PC-3 (cell line): Measurements from ENCODE around the gene LPAR1. TPM values are rescaled to one million over a fixed set of nuclear protein-coding genes. Genes with fewer than 3 reads are reported as not detected.
"Not testable (repeated sequence)": the region's sequence is repeated elsewhere in the genome, so short reads cannot be mapped to it uniquely, and the experiment has no call there.

Experiments
- ATAC-seq: fragments of 200-7000 bp; cut with Tn5 transposase; 2 replicates; pipeline ENCODE4 v1.9.1; 2020; ENCODE audit warnings: mild to moderate bottlenecking, moderate library complexity
- BruUV-seq: library from RNA; stranded (reverse); fragments of 400-500 nt; replicated peaks from 2 replicates; lab custom pipeline; 2021; lab: Mats Ljungman, UMichigan
- CTCF ChIA-PET: fragments of 300-600 bp; sonication (Branson Sonifier 250); formaldehyde crosslinking; loops from one replicate; lab custom pipeline; 2022; ENCODE audit warnings: antibody characterized with exemption; lab: Charles Lee
- POLR2A ChIA-PET: fragments of 300-600 bp; sonication (Branson Sonifier 250); formaldehyde crosslinking; loops from one replicate; lab custom pipeline; 2022; ENCODE audit warnings: antibody characterized with exemption; ENCODE audit not compliant: unreplicated experiment; lab: Charles Lee
- DNase-seq: peaks from one replicate; pipeline ENCODE4 v3.0.0-alpha.2; 2015
- H2AFZ ChIP-seq: fragments of 300-600 bp; sonication (generic); 2 replicates; pipeline ENCODE4 v1.6.0; 2016; ENCODE audit warnings: antibody characterized with exemption, low read length
- H3F3A ChIP-seq: fragments of 300-600 bp; sonication (generic); one replicate; pipeline ENCODE4 v1.6.0; 2017; ENCODE audit warnings: antibody characterized with exemption, low read length, control low read depth, mild to moderate bottlenecking; ENCODE audit not compliant: unreplicated experiment
- H3K27ac ChIP-seq: fragments of 300-600 bp; sonication (generic); 2 replicates; pipeline ENCODE4 v1.5.1; 2016; ENCODE audit warnings: mild to moderate bottlenecking, low read length
- H3K27me3 ChIP-seq: fragments of 300-600 bp; sonication (generic); 2 replicates; pipeline ENCODE4 v1.6.1; 2016; ENCODE audit warnings: low read length, mixed read lengths
- H3K36me3 ChIP-seq: fragments of 300-600 bp; sonication (generic); 2 replicates; pipeline ENCODE4 v1.6.1; 2016; ENCODE audit warnings: low read depth, mixed run types, low read length, mixed read lengths
- H3K4me1 ChIP-seq: fragments of 300-600 bp; sonication (generic); 2 replicates; pipeline ENCODE4 v1.5.1; 2016; ENCODE audit warnings: low read length; ENCODE audit not compliant: insufficient read depth
- H3K4me2 ChIP-seq: fragments of 300-600 bp; sonication (generic); 2 replicates; pipeline ENCODE4 v1.6.0; 2016; ENCODE audit warnings: low read length
- H3K4me3 ChIP-seq: fragments of 300-600 bp; sonication (generic); 2 replicates; pipeline ENCODE4 v1.5.1; 2016; ENCODE audit warnings: mild to moderate bottlenecking, low read length, mixed read lengths
- H3K79me2 ChIP-seq: fragments of 300-600 bp; sonication (generic); 2 replicates; pipeline ENCODE4 v1.6.1; 2017; ENCODE audit warnings: low read length, mixed read lengths
- H3K9ac ChIP-seq: fragments of 300-600 bp; sonication (generic); 2 replicates; pipeline ENCODE4 v1.6.0; 2016; ENCODE audit warnings: mild to moderate bottlenecking, low read length
- H3K9me2 ChIP-seq: fragments of 300-600 bp; sonication (generic); replicated peaks from 2 replicates; pipeline ENCODE4 v1.6.1; 2016; ENCODE audit warnings: mixed run types, low read length, mixed read lengths
- H3K9me3 ChIP-seq: fragments of 300-600 bp; sonication (generic); 2 replicates; pipeline ENCODE4 v1.6.1; 2016; ENCODE audit warnings: low read length, mixed read lengths
- H4K20me1 ChIP-seq: fragments of 300-600 bp; sonication (generic); 2 replicates; pipeline ENCODE4 v1.6.1; 2016; ENCODE audit warnings: low read length, mixed read lengths
- CTCF ChIP-seq: fragments of 300-600 bp; sonication (generic); conservative IDR thresholded peaks from 2 replicates; pipeline ENCODE4 v1.5.1; 2017; ENCODE audit warnings: antibody characterized with exemption, low read depth, mild to moderate bottlenecking, low read length
- EZH2 ChIP-seq: fragments of 300-600 bp; sonication (generic); IDR thresholded peaks from one replicate; pipeline ENCODE4 v1.6.1; 2017; ENCODE audit warnings: antibody characterized with exemption, mild to moderate bottlenecking, low read length; ENCODE audit not compliant: unreplicated experiment
- EZH2phosphoT487 ChIP-seq: fragments of 300-600 bp; sonication (generic); IDR thresholded peaks from 2 replicates; pipeline ENCODE4 v1.6.1; 2018; ENCODE audit warnings: mild to moderate bottlenecking, antibody characterized with exemption, low read length, borderline replicate concordance
- intact Hi-C: fragments of 100-400 bp; cut with micrococcal nuclease; formaldehyde crosslinking; loops from 2 replicates; pipeline ENCODE4 v1.9.0; 2023
- total RNA-seq: library from RNA; depleted of rRNA; stranded (reverse); fragments of >200 nt; gene quantifications from 2 replicates; pipeline ENCODE4 v1.2.3, GENCODE V29; 2014

Gene LPAR1
- total RNA-seq, 1 experiment from 2014 or later: 67.9 TPM

GRCh38 chr9:110864011-110864410, 174.3 kb downstream of the LPAR1 start:
- no peaks in the 10 kb centered on the region for H3K27me3 ChIP-seq
- no peak overlapping the region for H3K9ac ChIP-seq
- H3K4me3 ChIP-seq: no peak overlapping the region
- no peaks in the 10 kb centered on the region for H3K4me1 ChIP-seq
- H4K20me1 ChIP-seq: no peaks in the 10 kb centered on the region
- intact Hi-C loops: no loop called here
- DNase-seq (no peak), ATAC-seq (no peak)
- no peaks in the 10 kb centered on the region for H3K9me2 ChIP-seq
- no peak overlapping the region for H3K4me2 ChIP-seq
- H2AFZ ChIP-seq: no peak overlapping the region
- POLR2A ChIA-PET: no interaction called here
- no peak overlapping the region for H3K27ac ChIP-seq
- no peaks in the 10 kb centered on the region for H3F3A ChIP-seq
- TF ChIP-seq CTCF (no peak), EZH2 (no peak), EZH2phosphoT487 (no peak)
- CTCF ChIA-PET: no interaction called here
- H3K36me3 ChIP-seq: peaks cover 12% of the 10 kb centered on the region
- no TSS peak for BruUV-seq
- H3K9me3 ChIP-seq: 0 out of 2 replicates have a peak, but pooled peaks cover 7% of the 10 kb centered on the region
- H3K79me2 ChIP-seq: no peaks in the 10 kb centered on the region

DNA sequence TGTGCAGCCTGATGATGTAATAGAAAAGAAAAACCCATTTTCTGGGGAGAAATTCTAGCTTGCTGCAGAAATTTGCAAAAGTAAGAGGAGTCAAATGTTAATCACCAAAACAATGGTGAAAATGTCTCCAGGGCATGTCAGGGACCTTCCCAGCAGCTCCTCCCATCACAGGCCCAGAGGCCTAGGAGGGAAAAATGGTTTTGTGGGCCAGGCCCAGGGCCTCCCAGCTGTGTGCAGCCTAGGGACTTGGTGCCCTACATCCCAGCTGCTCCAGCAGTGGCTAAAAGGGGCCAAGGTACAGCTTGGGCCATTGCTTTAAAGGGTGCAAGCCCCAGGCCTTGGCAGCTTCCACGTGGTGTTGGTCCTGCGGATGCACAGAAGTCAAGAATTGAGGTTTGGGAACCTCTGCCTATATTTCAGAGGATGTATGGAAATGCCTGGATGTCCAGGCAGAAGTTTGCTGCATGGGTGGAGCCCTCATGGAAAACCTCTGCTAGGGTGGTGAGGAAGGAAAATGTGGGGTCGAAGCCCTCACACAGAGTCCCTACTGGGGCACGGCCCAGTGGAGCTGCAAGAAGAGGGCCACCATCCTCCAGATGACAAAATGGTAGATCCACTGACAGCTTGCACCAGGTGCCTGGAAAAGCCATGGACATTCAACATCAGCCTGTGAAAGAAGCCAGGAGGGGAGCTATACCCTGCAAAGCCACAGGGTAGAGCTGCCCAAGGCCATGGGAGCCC, 176.7 kb downstream of the LPAR1 start:
- H3K36me3 ChIP-seq: peaks cover 12% of the 10 kb centered on the region
- H2AFZ ChIP-seq, H3K4me3 ChIP-seq, H4K20me1 ChIP-seq, H3K9ac ChIP-seq, intact Hi-C loops, BruUV-seq, POLR2A ChIA-PET, H3K27me3 ChIP-seq, H3K9me2 ChIP-seq, H3K4me1 ChIP-seq, H3K79me2 ChIP-seq, H3K27ac ChIP-seq, CTCF ChIA-PET, H3K9me3 ChIP-seq, ATAC-seq, H3K4me2 ChIP-seq, DNase-seq, H3F3A ChIP-seq: not testable (repeated sequence)

GRCh38 chr9:110856772-110857171, 181.5 kb downstream of the LPAR1 start:
- no TSS peak for BruUV-seq
- ChIA-PET POLR2A (no interaction called here), CTCF (interaction anchor here (0.5 kb wide), 1 partner anchor 672 kb away, joined by 7 read pairs; no protein-coding TSS in a partner anchor)
- Histone ChIP-seq H3K27me3 (no peaks in the 10 kb centered on the region), H3K79me2 (no peaks in the 10 kb centered on the region), H3K27ac (no peak overlapping the region), H4K20me1 (no peaks in the 10 kb centered on the region), H3K9ac (no peak overlapping the region), H2AFZ (no peak overlapping the region), H3K9me3 (0 out of 2 replicates have a peak, but pooled peaks cover 11% of the 10 kb centered on the region), H3F3A (no peaks in the 10 kb centered on the region), H3K9me2 (no peaks in the 10 kb centered on the region), H3K4me1 (no peaks in the 10 kb centered on the region), H3K4me2 (no peak overlapping the region), H3K36me3 (peaks cover 6% of the 10 kb centered on the region), H3K4me3 (no peak overlapping the region)
- ATAC-seq (no peak), DNase-seq (peak; percentile 19)
- TF ChIP-seq EZH2: no peak
- TF ChIP-seq EZH2phosphoT487: no peak
- no peak for TF ChIP-seq CTCF
- intact Hi-C loops: no loop called here
